ENCODE data around the gene B4GALNT2.
"Not testable (repeated sequence)": the region's sequence is repeated elsewhere in the genome, so short reads cannot be mapped to it uniquely, and the experiment has no call there.

DNA sequence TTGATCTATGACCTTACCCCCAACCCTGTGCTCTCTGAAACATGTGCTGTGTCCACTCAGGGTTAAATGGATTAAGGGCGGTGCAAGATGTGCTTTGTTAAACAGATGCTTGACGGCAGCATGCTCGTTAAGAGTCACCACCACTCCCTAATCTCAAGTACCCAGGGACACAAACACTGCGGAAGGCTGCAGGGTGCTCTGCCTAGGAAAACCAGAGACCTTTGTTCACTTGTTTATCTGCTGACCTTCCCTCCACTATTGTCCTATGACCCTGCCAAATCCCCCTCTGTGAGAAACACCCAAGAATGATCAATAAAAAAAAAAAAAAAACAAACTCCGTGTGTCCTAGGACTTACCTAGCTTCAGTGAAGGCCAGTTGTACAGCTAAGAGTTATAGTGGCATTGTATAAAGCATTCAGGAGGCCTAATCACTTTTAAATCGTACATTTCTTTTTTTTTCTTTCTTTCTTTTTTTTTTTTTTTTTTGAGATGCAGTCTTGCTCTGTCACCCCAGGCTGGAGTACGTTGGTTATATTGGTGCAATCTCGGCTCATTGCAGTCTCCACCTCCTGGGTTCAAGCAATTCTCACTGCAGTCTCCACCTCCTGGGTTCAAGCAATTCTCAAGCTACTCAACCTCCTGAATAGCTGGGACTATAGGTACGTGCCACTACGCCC, 6.2 kb upstream of the B4GALNT2 start:
- TF ChIP-seq, protein P1, sequence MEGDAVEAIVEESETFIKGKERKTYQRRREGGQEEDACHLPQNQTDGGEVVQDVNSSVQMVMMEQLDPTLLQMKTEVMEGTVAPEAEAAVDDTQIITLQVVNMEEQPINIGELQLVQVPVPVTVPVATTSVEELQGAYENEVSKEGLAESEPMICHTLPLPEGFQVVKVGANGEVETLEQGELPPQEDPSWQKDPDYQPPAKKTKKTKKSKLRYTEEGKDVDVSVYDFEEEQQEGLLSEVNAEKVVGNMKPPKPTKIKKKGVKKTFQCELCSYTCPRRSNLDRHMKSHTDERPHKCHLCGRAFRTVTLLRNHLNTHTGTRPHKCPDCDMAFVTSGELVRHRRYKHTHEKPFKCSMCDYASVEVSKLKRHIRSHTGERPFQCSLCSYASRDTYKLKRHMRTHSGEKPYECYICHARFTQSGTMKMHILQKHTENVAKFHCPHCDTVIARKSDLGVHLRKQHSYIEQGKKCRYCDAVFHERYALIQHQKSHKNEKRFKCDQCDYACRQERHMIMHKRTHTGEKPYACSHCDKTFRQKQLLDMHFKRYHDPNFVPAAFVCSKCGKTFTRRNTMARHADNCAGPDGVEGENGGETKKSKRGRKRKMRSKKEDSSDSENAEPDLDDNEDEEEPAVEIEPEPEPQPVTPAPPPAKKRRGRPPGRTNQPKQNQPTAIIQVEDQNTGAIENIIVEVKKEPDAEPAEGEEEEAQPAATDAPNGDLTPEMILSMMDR (conservative IDR thresholded peaks at IDR 0.05; ENCODE audit: low read depth, low read length): not testable (repeated sequence)
- not testable (repeated sequence) for TF ChIP-seq EZH2 (IDR thresholded peaks at IDR 0.05; ENCODE audit: low read length, unreplicated experiment)

Data from PC-3 (cell line).